Subcutaneous abdominal adipose tissue (tissue), 5 donors: ENCODE results near the gene AIG1.

ENCODE experiments used
- H3K27ac ChIP-seq: one replicate; pipeline ENCODE4 v1.7.0; 2013; ENCODE audit warnings: low read depth, mild to moderate bottlenecking, inconsistent platforms, low read length, moderate library complexity
- H3K27me3 ChIP-seq, 5 donors: one replicate each; pipeline ENCODE4 v1.7.0; 2013; ENCODE audit warnings: low read length in 5 of 5, inconsistent platforms in 1 of 5; ENCODE audit not compliant: control insufficient read depth in 5 of 5, insufficient read depth in 4 of 5
- H3K36me3 ChIP-seq, 5 donors: one replicate each; pipeline ENCODE4 v1.7.0; 2013; ENCODE audit warnings: low read length in 5 of 5; ENCODE audit not compliant: control insufficient read depth in 5 of 5, insufficient read depth in 5 of 5
- H3K4me1 ChIP-seq, 5 donors: one replicate each; pipeline ENCODE4 v1.7.0; 2013; ENCODE audit warnings: low read length in 5 of 5, mild to moderate bottlenecking in 3 of 5, moderate library complexity in 1 of 5; ENCODE audit not compliant: control insufficient read depth in 5 of 5, insufficient read depth in 5 of 5
- H3K4me3 ChIP-seq, 5 donors: one replicate each; pipeline ENCODE4 v1.7.0; 2013; ENCODE audit warnings: low read length in 5 of 5, low read depth in 1 of 5
- H3K9ac ChIP-seq, 5 donors: one replicate each; pipeline ENCODE4 v1.7.0; 2013; ENCODE audit warnings: low read length in 5 of 5, mild to moderate bottlenecking in 4 of 5, moderate library complexity in 3 of 5
- H3K9me3 ChIP-seq, 5 donors: one replicate each; pipeline ENCODE4 v1.7.0; 2013; ENCODE audit warnings: low read length in 5 of 5; ENCODE audit not compliant: control insufficient read depth in 5 of 5
- donor health status: healthy.
- donor health status: healthy.
- donor health status: healthy.
- donor health status: healthy.
- donor health status: healthy.

AIG1 gene

GRCh38 chr6:143155681-143156080 lies 95.0 kb downstream of the AIG1 start:
- Histone ChIP-seq H3K4me1 (peaks cover 0 to 13% (median 5%) of the 10 kb centered on the region in 5 donors), H3K27me3 (no peaks in the 10 kb centered on the region), H3K36me3 (no peaks in the 10 kb centered on the region), H3K9me3 (no peaks in the 10 kb centered on the region), H3K9ac (no peak overlapping the region), H3K27ac (no peak overlapping the region), H3K4me3 (no peak overlapping the region)

DNA sequence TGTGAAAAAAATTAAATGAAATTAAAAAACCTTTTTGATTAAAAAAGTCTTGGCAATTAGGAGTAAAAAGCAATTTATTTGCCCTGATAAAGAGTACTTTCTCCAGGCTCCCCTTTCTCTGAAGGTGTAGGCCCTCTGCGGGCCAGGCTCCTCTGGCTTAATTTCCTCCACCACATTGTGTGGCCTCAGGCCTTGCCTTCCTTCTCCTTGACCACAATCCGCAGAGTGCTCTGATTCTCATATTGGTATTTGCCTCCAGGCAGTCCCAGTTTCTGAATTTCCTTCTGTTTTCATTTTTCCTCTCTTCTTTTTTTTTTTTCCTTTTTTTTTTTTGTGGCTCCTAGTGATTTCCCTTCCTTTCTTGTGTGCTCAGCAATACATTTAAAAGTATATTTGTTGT lies 96.4 kb downstream of the AIG1 start:
- Histone ChIP-seq H3K4me1 (peaks cover 0 to 13% (median 5%) of the 10 kb centered on the region in 5 donors), H3K9me3 (no peaks in the 10 kb centered on the region), H3K4me3 (no peak overlapping the region), H3K9ac (no peak overlapping the region), H3K27me3 (no peaks in the 10 kb centered on the region), H3K27ac (no peak overlapping the region), H3K36me3 (no peaks in the 10 kb centered on the region)

DNA sequence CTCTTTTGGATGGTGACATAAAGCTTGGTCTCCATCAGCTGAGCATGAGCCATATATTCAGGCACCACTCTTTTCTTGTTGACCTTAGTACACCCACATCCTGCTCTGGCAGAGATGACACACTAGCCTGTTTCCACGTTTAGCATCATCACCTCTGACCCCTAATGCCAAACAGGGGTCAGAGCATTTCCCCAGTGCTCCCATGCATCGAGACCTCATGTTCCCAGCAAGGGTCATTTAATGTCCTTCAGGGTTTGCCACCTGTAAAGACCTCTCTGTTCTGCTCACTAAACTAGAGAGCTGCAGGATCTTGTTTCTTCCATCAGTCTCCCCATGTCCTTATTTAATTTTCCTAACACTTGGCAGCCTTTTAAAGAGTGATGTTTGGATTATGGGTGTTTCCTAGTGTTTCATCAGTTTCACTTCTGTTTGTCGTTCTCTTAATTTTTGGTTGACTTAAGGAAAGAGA lies 97.5 kb downstream of the AIG1 start:
- Histone ChIP-seq H3K36me3 (no peaks in the 10 kb centered on the region), H3K9ac (no peak overlapping the region), H3K4me3 (no peak overlapping the region), H3K27me3 (no peaks in the 10 kb centered on the region), H3K27ac (no peak overlapping the region), H3K9me3 (no peaks in the 10 kb centered on the region), H3K4me1 (peaks cover 0 to 13% (median 5%) of the 10 kb centered on the region in 5 donors)

- no peaks in the 10 kb centered on the region for H3K36me3 ChIP-seq
- no peak overlapping the region for H3K9ac ChIP-seq
- no peaks in the 10 kb centered on the region for H3K9me3 ChIP-seq
- H3K27me3 ChIP-seq: no peaks in the 10 kb centered on the region
- peaks cover 0 to 13% (median 5%) of the 10 kb centered on the region in 5 donors for H3K4me1 ChIP-seq
- H3K27ac ChIP-seq: no peak overlapping the region
- H3K4me3 ChIP-seq: no peak overlapping the region
Observed at GRCh38 chr6:143159001-143159400, 98.3 kb downstream of the AIG1 start.

GRCh38 chr6:143160015-143160414 lies 99.3 kb downstream of the AIG1 start:
- Histone ChIP-seq H3K27me3 (no peaks in the 10 kb centered on the region), H3K4me1 (peaks cover 0 to 13% (median 5%) of the 10 kb centered on the region in 5 donors), H3K9me3 (no peaks in the 10 kb centered on the region), H3K9ac (no peak overlapping the region), H3K27ac (no peak overlapping the region), H3K36me3 (no peaks in the 10 kb centered on the region), H3K4me3 (no peak overlapping the region)

DNA sequence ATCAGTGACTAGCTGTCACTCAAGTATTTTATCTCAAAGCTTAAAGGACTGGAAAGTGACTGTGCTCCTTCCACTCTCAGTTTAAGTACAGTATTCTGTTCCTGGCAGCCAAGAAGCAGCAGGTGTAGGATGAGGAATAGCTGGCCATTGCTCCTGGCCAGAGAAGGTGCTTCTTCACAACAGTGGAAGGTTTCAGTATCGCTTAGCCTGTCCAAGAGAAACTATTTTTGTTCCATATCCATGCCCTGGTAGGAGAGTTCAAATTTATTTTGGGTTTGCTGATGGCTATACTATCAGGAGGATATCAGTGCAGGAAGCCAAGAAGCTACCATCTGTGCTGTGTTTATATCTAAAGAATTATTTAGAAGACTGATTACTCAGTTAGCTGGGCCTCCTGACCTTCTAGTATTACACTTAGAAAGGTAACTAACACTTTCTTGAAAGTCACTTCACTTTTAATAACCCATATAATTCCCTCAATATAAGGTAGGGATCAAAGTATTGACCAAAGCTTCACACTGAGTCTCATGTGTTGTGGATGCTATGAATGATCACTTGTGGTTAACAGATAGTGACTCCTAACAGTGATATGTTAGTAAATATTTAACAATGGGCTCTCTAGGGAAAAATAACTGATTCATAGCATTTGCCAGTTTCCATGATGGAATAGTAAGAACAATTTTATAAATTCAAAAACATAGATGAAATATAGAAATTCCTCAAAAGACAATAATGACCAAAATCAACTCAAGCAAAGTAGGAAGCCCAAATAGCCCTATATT lies 99.9 kb downstream of the AIG1 start:
- peaks cover 0 to 12% (median 5%) of the 10 kb centered on the region in 5 donors for H3K4me1 ChIP-seq
- no peaks in the 10 kb centered on the region for H3K27me3 ChIP-seq
- no peaks in the 10 kb centered on the region for H3K9me3 ChIP-seq
- H3K36me3 ChIP-seq: no peaks in the 10 kb centered on the region
- H3K27ac ChIP-seq: no peak overlapping the region
- no peak overlapping the region for H3K4me3 ChIP-seq
- H3K9ac ChIP-seq: no peak overlapping the region

DNA sequence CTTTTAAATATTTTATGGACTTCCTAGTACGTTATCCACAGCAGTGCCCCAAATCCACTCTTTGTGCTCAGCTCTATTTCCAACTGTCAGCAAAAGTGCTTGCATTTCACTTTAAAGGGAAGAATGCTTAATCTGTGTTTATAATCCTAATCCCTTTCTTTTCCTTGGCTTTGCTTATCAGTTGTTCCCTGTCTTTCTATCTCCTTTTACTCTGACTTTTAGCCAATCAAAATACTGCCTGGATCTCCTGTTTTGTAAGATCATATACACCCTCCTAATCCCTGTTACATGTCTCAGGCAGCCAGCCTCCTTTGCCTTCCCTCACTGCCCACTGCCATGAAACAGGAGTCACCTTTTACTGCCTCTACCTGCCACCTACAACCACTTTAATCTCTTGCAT lies 102.9 kb downstream of the AIG1 start:
- Histone ChIP-seq H3K9ac (no peak overlapping the region), H3K4me3 (no peak overlapping the region), H3K27ac (no peak overlapping the region), H3K9me3 (no peaks in the 10 kb centered on the region), H3K36me3 (no peaks in the 10 kb centered on the region), H3K4me1 (peaks cover 0 to 13% (median 0%) of the 10 kb centered on the region in 5 donors), H3K27me3 (no peaks in the 10 kb centered on the region)

DNA sequence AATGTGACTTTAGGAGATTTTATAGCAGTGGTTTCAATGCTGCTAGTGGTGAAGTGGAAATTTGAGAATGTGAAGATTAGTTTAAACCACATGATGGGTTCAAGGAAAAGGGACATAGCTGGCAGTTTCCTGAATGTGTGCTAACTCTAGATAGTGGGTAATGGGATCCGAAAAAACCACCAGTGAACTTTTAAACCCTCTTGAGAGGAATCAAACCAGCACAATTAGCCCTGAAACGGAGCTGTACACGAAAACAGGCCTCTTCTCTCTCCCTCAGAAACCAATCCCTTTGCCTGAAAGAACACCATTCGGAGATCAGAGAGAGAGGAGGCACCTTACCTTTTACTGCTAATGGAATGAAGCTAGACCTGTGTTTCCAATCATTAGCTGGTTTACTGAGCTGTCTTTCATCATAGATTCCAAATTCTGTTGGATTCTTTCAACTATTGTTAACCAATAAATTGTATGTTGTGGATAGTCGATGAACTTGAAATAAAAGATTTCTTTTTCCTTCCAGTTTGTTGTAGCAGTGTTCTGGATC lies 103.9 kb downstream of the AIG1 start:
- no peak overlapping the region for H3K4me3 ChIP-seq
- H3K9me3 ChIP-seq: no peaks in the 10 kb centered on the region
- H3K27me3 ChIP-seq: no peaks in the 10 kb centered on the region
- H3K4me1 ChIP-seq: peaks cover 0 to 13% (median 0%) of the 10 kb centered on the region in 5 donors
- no peak overlapping the region for H3K27ac ChIP-seq
- H3K36me3 ChIP-seq: no peaks in the 10 kb centered on the region
- no peak overlapping the region for H3K9ac ChIP-seq

GRCh38 chr6:143165315-143165855 lies 104.7 kb downstream of the AIG1 start:
- H3K9me3 ChIP-seq: no peaks in the 10 kb centered on the region
- no peak overlapping the region for H3K27ac ChIP-seq
- H3K4me3 ChIP-seq: no peak overlapping the region
- peaks cover 0 to 13% (median 0%) of the 10 kb centered on the region in 5 donors for H3K4me1 ChIP-seq
- no peaks in the 10 kb centered on the region for H3K27me3 ChIP-seq
- no peak overlapping the region for H3K9ac ChIP-seq
- no peaks in the 10 kb centered on the region for H3K36me3 ChIP-seq

GRCh38 chr6:143166247-143166695 lies 105.6 kb downstream of the AIG1 start:
- no peaks in the 10 kb centered on the region for H3K9me3 ChIP-seq
- no peak overlapping the region for H3K4me3 ChIP-seq
- H3K27ac ChIP-seq: peak overlapping the region; percentile 13
- H3K36me3 ChIP-seq: no peaks in the 10 kb centered on the region
- H3K9ac ChIP-seq: peak overlapping the region in 1 of 5 donors; percentile 15
- no peaks in the 10 kb centered on the region for H3K27me3 ChIP-seq
- peaks cover 0 to 13% (median 0%) of the 10 kb centered on the region in 5 donors for H3K4me1 ChIP-seq
